ENCODE measurements around the gene ALAD.

Gene ALAD

GRCh38 chr9:113428062-113428615 lies 27.1 kb upstream of the ALAD start:
- H3K27me3 ChIP-seq (ENCODE audit: control insufficient read depth, low read length), result no peaks in the 10 kb centered on the region
- no peak overlapping the region for H3K4me2 ChIP-seq (ENCODE audit: low read length)
- H3K36me3 ChIP-seq (ENCODE audit: control insufficient read depth, low read length), result no peaks in the 10 kb centered on the region
- no peaks in the 10 kb centered on the region for H3K9me3 ChIP-seq (ENCODE audit: control insufficient read depth, insufficient read depth, low read length)
- H3K9me2 ChIP-seq (replicated peaks; ENCODE audit: control insufficient read depth, low read length), result no peaks in the 10 kb centered on the region
- no peaks in the 10 kb centered on the region for H4K20me1 ChIP-seq (ENCODE audit: control insufficient read depth, insufficient read depth, low read depth, low read length)
- H3K79me2 ChIP-seq (ENCODE audit: control insufficient read depth, low read length), result no peaks in the 10 kb centered on the region
- no peaks in the 10 kb centered on the region for H3F3A ChIP-seq (ENCODE audit: control insufficient read depth, insufficient read depth)
- TF ChIP-seq CTCF (IDR thresholded peaks at IDR 0.05; ENCODE audit: low read depth, low read length, poor library complexity, severe bottlenecking), result no peak
- no peak for TF ChIP-seq EZH2phosphoT487 (IDR thresholded peaks at IDR 0.05; ENCODE audit: borderline replicate concordance, low read length)
- no peak overlapping the region for H3K4me3 ChIP-seq (ENCODE audit: low read length)
- no peak overlapping the region for H3K27ac ChIP-seq (ENCODE audit: low read depth, low read length)
- H3K4me1 ChIP-seq (ENCODE audit: control insufficient read depth, low read length), result no peaks in the 10 kb centered on the region

- no peak overlapping the region for H3K27ac ChIP-seq (ENCODE audit: low read depth, low read length)
- H3K4me1 ChIP-seq (ENCODE audit: control insufficient read depth, low read length), result no peaks in the 10 kb centered on the region
- no peak for TF ChIP-seq EZH2phosphoT487 (IDR thresholded peaks at IDR 0.05; ENCODE audit: borderline replicate concordance, low read length)
- H3K4me2 ChIP-seq (ENCODE audit: low read length), result no peak overlapping the region
- no peaks in the 10 kb centered on the region for H3F3A ChIP-seq (ENCODE audit: control insufficient read depth, insufficient read depth)
- no peaks in the 10 kb centered on the region for H4K20me1 ChIP-seq (ENCODE audit: control insufficient read depth, insufficient read depth, low read depth, low read length)
- H3K9me3 ChIP-seq (ENCODE audit: control insufficient read depth, insufficient read depth, low read length), result no peaks in the 10 kb centered on the region
- H3K79me2 ChIP-seq (ENCODE audit: control insufficient read depth, low read length), result no peaks in the 10 kb centered on the region
- no peaks in the 10 kb centered on the region for H3K36me3 ChIP-seq (ENCODE audit: control insufficient read depth, low read length)
- H3K4me3 ChIP-seq (ENCODE audit: low read length), result no peak overlapping the region
- H3K9me2 ChIP-seq (replicated peaks; ENCODE audit: control insufficient read depth, low read length), result no peaks in the 10 kb centered on the region
- H3K27me3 ChIP-seq (ENCODE audit: control insufficient read depth, low read length), result no peaks in the 10 kb centered on the region
Observed at GRCh38 chr9:113427629-113428028, 26.5 kb upstream of the ALAD start.

GRCh38 chr9:113426701-113427100 lies 25.6 kb upstream of the ALAD start:
- Histone ChIP-seq H3K79me2 (ENCODE audit: control insufficient read depth, low read length) (no peaks in the 10 kb centered on the region), H3K4me2 (ENCODE audit: low read length) (no peak overlapping the region), H3F3A (ENCODE audit: control insufficient read depth, insufficient read depth) (no peaks in the 10 kb centered on the region), H3K4me3 (ENCODE audit: low read length) (no peak overlapping the region), H4K20me1 (ENCODE audit: control insufficient read depth, insufficient read depth, low read depth, low read length) (no peaks in the 10 kb centered on the region), H3K9me3 (ENCODE audit: control insufficient read depth, insufficient read depth, low read length) (no peaks in the 10 kb centered on the region), H3K27ac (ENCODE audit: low read depth, low read length) (no peak overlapping the region), H3K4me1 (ENCODE audit: control insufficient read depth, low read length) (no peaks in the 10 kb centered on the region), H3K36me3 (ENCODE audit: control insufficient read depth, low read length) (no peaks in the 10 kb centered on the region), H3K9me2 (replicated peaks; ENCODE audit: control insufficient read depth, low read length) (no peaks in the 10 kb centered on the region), H3K27me3 (ENCODE audit: control insufficient read depth, low read length) (no peaks in the 10 kb centered on the region)
- TF ChIP-seq EZH2phosphoT487 (IDR thresholded peaks at IDR 0.05; ENCODE audit: borderline replicate concordance, low read length), result no peak

- no peaks in the 10 kb centered on the region for H3K4me1 ChIP-seq (ENCODE audit: control insufficient read depth, low read length)
- H3F3A ChIP-seq (ENCODE audit: control insufficient read depth, insufficient read depth), result no peaks in the 10 kb centered on the region
- H3K9me2 ChIP-seq (replicated peaks; ENCODE audit: control insufficient read depth, low read length), result no peaks in the 10 kb centered on the region
- no peaks in the 10 kb centered on the region for H4K20me1 ChIP-seq (ENCODE audit: control insufficient read depth, insufficient read depth, low read depth, low read length)
- no peaks in the 10 kb centered on the region for H3K9me3 ChIP-seq (ENCODE audit: control insufficient read depth, insufficient read depth, low read length)
- no peak overlapping the region for H3K4me2 ChIP-seq (ENCODE audit: low read length)
- no peaks in the 10 kb centered on the region for H3K27me3 ChIP-seq (ENCODE audit: control insufficient read depth, low read length)
- H3K4me3 ChIP-seq (ENCODE audit: low read length), result no peak overlapping the region
- H3K27ac ChIP-seq (ENCODE audit: low read depth, low read length), result no peak overlapping the region
- TF ChIP-seq EZH2phosphoT487 (IDR thresholded peaks at IDR 0.05; ENCODE audit: borderline replicate concordance, low read length) (no peak), CTCF (IDR thresholded peaks at IDR 0.05; ENCODE audit: low read depth, low read length, poor library complexity, severe bottlenecking) (no peak)
- no peaks in the 10 kb centered on the region for H3K79me2 ChIP-seq (ENCODE audit: control insufficient read depth, low read length)
- no peaks in the 10 kb centered on the region for H3K36me3 ChIP-seq (ENCODE audit: control insufficient read depth, low read length)
Observed at GRCh38 chr9:113425072-113425471, 24.0 kb upstream of the ALAD start.

All from DOHH2 (cell line).